DMS114 treated with DMSO at 0.1 percent for 48 hours (cell line): ENCODE data around the gene TMEM143.
"Not testable (repeated sequence)": the region's sequence is repeated elsewhere in the genome, so short reads cannot be mapped to it uniquely, and the experiment has no call there.

ENCODE experiments used
- DNase-seq: peaks from one replicate; lab custom pipeline; 2025; ENCODE audit not compliant: unreplicated experiment; lab: John Stamatoyannopoulos, UW

TMEM143 gene

GRCh38 chr19:48391100-48392005 is 27.6 kb upstream of the TMEM143 start, which contains the start of gene KDELR1:
KDELR1 (minus strand) TSS chr19:48391551; CDS start chr19:48391358, 193 bp downstream.
- DNase-seq: peak; percentile 16

GRCh38 chr19:48390188-48391099 is 26.7 kb upstream of the TMEM143 start:
- DNase-seq: no peak

- no peak for DNase-seq
Observed at GRCh38 chr19:48386981-48387380, 23.2 kb upstream of the TMEM143 start.

- no peak for DNase-seq
Observed at GRCh38 chr19:48385461-48386087, 21.8 kb upstream of the TMEM143 start.

GRCh38 chr19:48382286-48382685 is 18.5 kb upstream of the TMEM143 start:
- no peak for DNase-seq

GRCh38 chr19:48381178-48381950 is 17.6 kb upstream of the TMEM143 start:
- DNase-seq: no peak

GRCh38 chr19:48379058-48379457 is 15.3 kb upstream of the TMEM143 start:
- no peak for DNase-seq

- DNase-seq: no peak
Observed at GRCh38 chr19:48378194-48378570, 14.4 kb upstream of the TMEM143 start.

- DNase-seq: no peak
Observed at GRCh38 chr19:48373567-48373966, 9.8 kb upstream of the TMEM143 start.

- DNase-seq: no peak
Observed at GRCh38 chr19:48372904-48373303, 9.2 kb upstream of the TMEM143 start.

- DNase-seq: not testable (repeated sequence)
Observed at GRCh38 chr19:48371771-48372170, 8.0 kb upstream of the TMEM143 start.

GRCh38 chr19:48371367-48371766 is 7.6 kb upstream of the TMEM143 start:
- DNase-seq: no peak

GRCh38 chr19:48370955-48371354 is 7.2 kb upstream of the TMEM143 start:
- no peak for DNase-seq

- no peak for DNase-seq
Observed at GRCh38 chr19:48368936-48369335, 5.2 kb upstream of the TMEM143 start.

GRCh38 chr19:48367855-48368254 is 4.1 kb upstream of the TMEM143 start:
- DNase-seq: no peak

- DNase-seq: no peak
Observed at GRCh38 chr19:48365602-48366001, 1.9 kb upstream of the TMEM143 start.

GRCh38 chr19:48364598-48365348 is 1.0 kb upstream of the TMEM143 start:
- DNase-seq: no peak

- DNase-seq: no peak
Observed at GRCh38 chr19:48363500-48363809, 285 bp downstream of the TMEM143 start.

- DNase-seq: peak; percentile 86
Observed at GRCh38 chr19:48362716-48363499, 832 bp downstream of the TMEM143 start.
